CD8-positive, alpha-beta memory T cell (primary cell): Measurements from ENCODE around the gene MDM4. TPM values are rescaled to one million over a fixed set of nuclear protein-coding genes. Genes with fewer than 3 reads are reported as not detected.
A peak's percentile ranks its signal among the peaks of the same experiment; 100 is the strongest.
"Not testable (repeated sequence)": the region's sequence is repeated elsewhere in the genome, so short reads cannot be mapped to it uniquely, and the experiment has no call there.

ENCODE experiments used
- CTCF ChIA-PET: fragments of 350-600 bp; sonication (Branson Sonifier 250); formaldehyde crosslinking; loops from one replicate; lab custom pipeline; 2021; ENCODE audit warnings: antibody characterized with exemption; lab: Charles Lee
- POLR2A ChIA-PET: fragments of 350-600 bp; sonication (Branson Sonifier 250); formaldehyde crosslinking; loops from one replicate; lab custom pipeline; 2021; ENCODE audit warnings: antibody characterized with exemption; lab: Charles Lee
- DNase-seq, 5 donors: peaks; one replicate each; pipeline versions ENCODE4 v3.0.0 to v3.0.0-alpha.2; 2020 to 2022; ENCODE audit warnings: mixed read lengths in 1 of 5
- H3K27ac ChIP-seq: one replicate; pipeline ENCODE4 v1.7.0; 2013; ENCODE audit warnings: low read depth, mild to moderate bottlenecking, low read length, moderate library complexity
- H3K27me3 ChIP-seq: 2 replicates; pipeline ENCODE4 v1.7.0; 2013; ENCODE audit warnings: low read length, mild to moderate bottlenecking; ENCODE audit not compliant: insufficient read depth, poor library complexity, severe bottlenecking
- H3K36me3 ChIP-seq: 2 replicates; pipeline ENCODE4 v1.7.0; 2013; ENCODE audit warnings: mild to moderate bottlenecking, low read length, moderate library complexity; ENCODE audit not compliant: insufficient read depth
- H3K4me1 ChIP-seq: 2 replicates; pipeline ENCODE4 v1.7.0; 2013; ENCODE audit warnings: mild to moderate bottlenecking, low read length, moderate library complexity; ENCODE audit not compliant: insufficient read depth
- H3K4me3 ChIP-seq: 2 replicates; pipeline ENCODE4 v1.7.0; 2013; ENCODE audit warnings: mild to moderate bottlenecking, low read length
- H3K9me3 ChIP-seq: 2 replicates; pipeline ENCODE4 v1.7.0; 2013; ENCODE audit warnings: mild to moderate bottlenecking, low read length
- H3K27ac Mint-ChIP-seq, 8 donors: one replicate each; pipeline ENCODE4 v1.8.0; 2020 to 2021; ENCODE audit warnings: mixed read lengths in 8 of 8, mild to moderate bottlenecking in 6 of 8, inconsistent platforms in 3 of 8, moderate library complexity in 3 of 8
- H3K27me3 Mint-ChIP-seq, 2 donors: one replicate each; pipeline ENCODE4 v1.8.0; 2020 to 2021; ENCODE audit warnings: mixed read lengths in 2 of 2, mild to moderate bottlenecking in 1 of 2, moderate library complexity in 1 of 2
- H3K36me3 Mint-ChIP-seq, 3 donors: one replicate each; pipeline ENCODE4 v1.8.0; 2020 to 2021; ENCODE audit warnings: mixed read lengths in 3 of 3, inconsistent platforms in 1 of 3, mild to moderate bottlenecking in 1 of 3
- H3K4me1 Mint-ChIP-seq, 3 donors: one replicate each; pipeline ENCODE4 v1.8.0; 2020 to 2021; ENCODE audit warnings: mixed read lengths in 3 of 3, inconsistent platforms in 1 of 3, mild to moderate bottlenecking in 1 of 3
- H3K4me3 Mint-ChIP-seq, 7 donors: one replicate each; pipeline ENCODE4 v1.8.0; 2020 to 2021; ENCODE audit warnings: mixed read lengths in 7 of 7, mild to moderate bottlenecking in 6 of 7, moderate library complexity in 4 of 7, inconsistent platforms in 2 of 7
- H3K9me3 Mint-ChIP-seq, 5 donors: one replicate each; pipeline ENCODE4 v1.8.0; 2020 to 2022; ENCODE audit warnings: mixed read lengths in 5 of 5, mild to moderate bottlenecking in 3 of 5, moderate library complexity in 2 of 5, inconsistent platforms in 1 of 5
- polyA plus RNA-seq: library from polyadenylated mRNA; unstranded; fragments of 300-500 nt; fragmentation: Illumina TruSeq; gene quantifications from one replicate; pipeline ENCODE4 v1.2.3, GENCODE V29; 2021
- total RNA-seq, 2 experiments: library from RNA; stranded (reverse); gene quantifications; one replicate each; pipeline ENCODE4 v1.2.3, GENCODE V29; 2021

The MDM4 gene
- total and polyA plus RNA-seq, 3 experiments from 2014 or later = 13.6 to 80.7 (median 80.7) TPM

DNA sequence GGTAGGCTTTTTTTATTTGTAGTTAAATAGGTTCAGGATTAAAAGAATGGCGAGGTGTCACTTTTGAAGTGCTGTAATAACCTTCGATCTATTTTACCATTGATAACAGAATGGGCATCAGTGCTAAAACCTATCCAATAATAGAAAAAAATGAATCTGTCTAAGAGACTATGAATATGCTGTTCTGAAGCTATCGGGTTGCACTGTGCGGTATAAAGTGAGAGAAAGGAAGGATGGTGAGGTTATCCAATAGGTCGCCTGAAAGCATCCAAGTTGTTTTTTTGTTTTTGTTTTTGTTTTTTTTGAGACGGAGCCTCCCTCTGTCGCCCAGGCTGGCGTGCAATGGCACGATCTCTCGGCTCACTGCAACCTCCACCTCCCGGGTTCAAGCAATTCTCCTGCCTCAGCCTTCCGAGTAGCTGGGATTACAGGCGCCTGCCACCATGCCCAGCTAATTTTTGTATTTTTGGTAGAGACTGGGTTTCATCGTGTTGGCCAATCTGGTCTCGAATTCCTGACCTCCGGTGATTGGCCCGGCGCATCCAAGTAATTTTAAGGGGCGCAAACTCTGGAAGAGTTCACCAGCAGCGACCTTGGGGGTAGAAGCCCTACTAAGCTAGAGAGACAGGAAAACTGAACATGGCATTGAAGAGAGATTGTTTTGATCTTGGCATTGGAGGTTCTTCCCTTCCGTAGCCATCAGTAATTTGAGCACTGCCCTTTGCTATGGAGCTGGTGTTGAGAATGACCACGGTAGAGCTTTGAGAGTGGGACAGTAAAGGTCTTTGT lies 8.7 kb upstream of the MDM4 start:
- POLR2A ChIA-PET = interaction anchor here (1.0 to 5.0 kb wide), 9 partner anchors 9 to 98 kb away, joined by 3 to 62 read pairs (median 6); partner anchors contain the start of genes MDM4 and PIK3C2B
- Mint-ChIP-seq H3K36me3 (peaks cover 0 to 12% (median 0%) of the 10 kb centered on the region in 3 donors), H3K27ac (peak overlapping the region; percentile 94 to 100 (median 98)), H3K4me1 (peaks cover 34 to 49% (median 46%) of the 10 kb centered on the region in 3 donors), H3K9me3 (peaks cover 0 to 7% (median 2%) of the 10 kb centered on the region in 5 donors), H3K27me3 (peaks cover 0 to 13% of the 10 kb centered on the region in 2 donors), H3K4me3 (peak overlapping the region; percentile 89 to 95 (median 93))
- peak overlapping the region; percentile 67 for H3K4me3 ChIP-seq
- no peaks in the 10 kb centered on the region for H3K27me3 ChIP-seq
- no peaks in the 10 kb centered on the region for H3K36me3 ChIP-seq
- DNase-seq = no peak
- CTCF ChIA-PET = interaction anchor here (1.2 to 18.2 kb wide), 11 partner anchors 9 to 109 kb away, joined by 3 to 496 read pairs (median 11); partner anchors contain the start of genes MDM4 and PIK3C2B
- peak overlapping the region; percentile 93 for H3K27ac ChIP-seq
- H3K4me1 ChIP-seq = peaks cover 27% of the 10 kb centered on the region
- no peaks in the 10 kb centered on the region for H3K9me3 ChIP-seq

DNA sequence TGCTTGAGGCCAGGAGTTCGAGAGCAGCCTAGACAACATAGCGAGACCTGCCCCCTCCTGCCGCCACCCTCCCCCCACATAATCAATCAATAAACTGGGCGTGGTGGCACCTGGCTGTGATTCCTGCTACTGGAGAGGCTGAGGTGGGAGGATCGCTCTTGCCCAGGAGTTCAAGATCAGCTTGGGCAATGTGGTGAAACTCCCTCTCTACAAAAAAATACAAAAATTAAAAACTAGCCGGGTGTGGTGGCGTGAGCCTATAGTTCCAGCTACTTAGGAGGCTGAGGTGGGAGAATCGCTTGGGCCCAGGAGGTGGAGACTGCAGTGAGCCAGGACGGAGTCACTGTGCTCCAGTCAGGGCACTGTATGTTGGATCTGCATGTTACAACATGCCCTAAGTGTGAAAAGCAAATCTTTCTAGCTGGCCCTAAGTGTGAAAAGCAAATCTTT lies 7.0 kb upstream of the MDM4 start:
- peaks cover 40% of the 10 kb centered on the region for H3K4me1 ChIP-seq
- H3K4me1 Mint-ChIP-seq = peaks cover 42 to 58% (median 54%) of the 10 kb centered on the region in 3 donors

DNA sequence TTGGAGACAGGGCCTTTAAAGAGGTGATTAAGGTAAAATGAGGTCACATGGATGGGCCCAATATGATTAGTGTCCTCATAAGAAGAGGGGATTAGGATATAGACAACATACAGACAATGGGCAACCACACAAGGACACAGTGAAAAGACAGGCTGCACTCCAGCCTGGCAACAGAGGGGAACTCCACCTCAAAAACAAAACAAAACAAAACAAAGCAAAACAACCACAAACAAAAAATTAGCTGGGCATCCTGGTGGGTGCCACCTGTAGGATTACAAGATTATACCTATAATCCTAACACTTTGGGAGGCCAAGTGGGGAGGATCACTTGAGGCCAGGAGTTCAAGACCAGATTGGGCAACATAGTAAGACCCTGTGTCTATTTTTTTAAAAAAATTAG lies 4.8 kb upstream of the MDM4 start:
- Mint-ChIP-seq H3K36me3 (peaks cover 0 to 13% (median 0%) of the 10 kb centered on the region in 3 donors), H3K4me3 (peak overlapping the region in 2 of 7 donors; percentile 27 to 55), H3K27ac (peak overlapping the region in 6 of 8 donors; percentile 35 to 99 (median 73)), H3K9me3 (peaks cover 0 to 6% (median under 1%) of the 10 kb centered on the region in 5 donors), H3K27me3 (peaks cover 0 to 9% of the 10 kb centered on the region in 2 donors), H3K4me1 (peaks cover 40 to 53% (median 52%) of the 10 kb centered on the region in 3 donors)
- Histone ChIP-seq H3K4me1 (peaks cover 52% of the 10 kb centered on the region), H3K9me3 (no peaks in the 10 kb centered on the region), H3K4me3 (no peak overlapping the region), H3K27me3 (no peaks in the 10 kb centered on the region), H3K27ac (no peak overlapping the region), H3K36me3 (no peaks in the 10 kb centered on the region)
- ChIA-PET POLR2A (no interaction called here), CTCF (no interaction called here)
- no peak for DNase-seq

More for the DNA sequence above, 7.0 kb upstream of the MDM4 start:
- Histone ChIP-seq H3K27ac (no peak overlapping the region), H3K4me3 (no peak overlapping the region), H3K27me3 (no peaks in the 10 kb centered on the region), H3K9me3 (no peaks in the 10 kb centered on the region), H3K36me3 (no peaks in the 10 kb centered on the region)
- peaks cover 0 to 15% (median 0%) of the 10 kb centered on the region in 3 donors for H3K36me3 Mint-ChIP-seq
- peak overlapping the region in 2 of 8 donors; percentile 9 to 100 for H3K27ac Mint-ChIP-seq
- H3K27me3 Mint-ChIP-seq = peaks cover 0 to 13% of the 10 kb centered on the region in 2 donors
- DNase-seq = no peak
- H3K4me3 Mint-ChIP-seq = peak overlapping the region in 3 of 7 donors; percentile 19 to 72 (median 52)
- POLR2A ChIA-PET = interaction anchor here (0.6 kb wide), 1 partner anchor 127 kb away, joined by 4 read pairs; no protein-coding TSS in a partner anchor
- H3K9me3 Mint-ChIP-seq = peaks cover 0 to 7% (median 2%) of the 10 kb centered on the region in 5 donors
- CTCF ChIA-PET = interaction anchor here (0.8 to 4.8 kb wide), 5 partner anchors 15 to 78 kb away, joined by 3 to 22 read pairs (median 3); no protein-coding TSS in a partner anchor

DNA sequence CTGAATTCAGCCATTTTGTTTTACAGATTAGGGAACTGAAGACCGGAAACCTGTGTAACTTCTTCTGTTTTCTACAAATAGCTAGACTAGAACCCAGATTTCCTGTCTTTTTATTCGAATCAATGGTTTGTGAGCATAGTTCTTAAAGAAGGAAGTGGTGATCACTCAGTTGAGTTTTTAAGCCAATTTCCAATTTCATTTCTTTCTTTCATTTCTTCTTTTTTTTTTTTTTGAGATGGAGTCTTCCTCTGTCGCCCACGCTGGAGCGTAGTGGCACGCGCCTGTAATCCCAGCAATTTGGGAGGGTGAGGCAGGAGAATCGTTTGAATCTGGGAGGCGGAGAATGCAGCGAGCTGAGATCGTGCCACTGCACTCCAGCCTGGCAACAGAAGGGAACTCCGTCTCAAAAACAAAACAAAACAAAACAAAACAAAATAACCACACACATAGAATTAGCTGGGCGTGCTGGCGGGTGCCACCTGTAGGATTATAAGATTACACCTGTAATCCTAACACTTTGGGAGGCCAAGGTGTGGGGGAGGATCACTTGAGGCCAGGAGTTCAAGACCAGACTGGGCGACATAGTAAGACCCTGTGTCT lies 3.0 kb upstream of the MDM4 start:
- Histone ChIP-seq H3K4me1 (peaks cover 54% of the 10 kb centered on the region), H3K36me3 (peaks cover 1% of the 10 kb centered on the region), H3K27me3 (no peaks in the 10 kb centered on the region), H3K9me3 (no peaks in the 10 kb centered on the region), H3K27ac (peak overlapping the region; percentile 91), H3K4me3 (peak overlapping the region; percentile 71)
- H3K4me1 Mint-ChIP-seq = peaks cover 36 to 47% (median 39%) of the 10 kb centered on the region in 3 donors
- no peaks in the 10 kb centered on the region for H3K9me3 Mint-ChIP-seq
- H3K36me3 Mint-ChIP-seq = peaks cover 0 to 7% (median under 1%) of the 10 kb centered on the region in 3 donors
- peak; percentile 32 to 79 (median 74) for DNase-seq
- H3K4me3 Mint-ChIP-seq = peak overlapping the region; percentile 86 to 96 (median 92)
- no peaks in the 10 kb centered on the region for H3K27me3 Mint-ChIP-seq
- CTCF ChIA-PET = interaction anchor here (0.8 to 5.8 kb wide), 4 partner anchors 10 to 67 kb away, joined by 3 to 38 read pairs (median 4); partner anchors contain the start of gene PIK3C2B
- peak overlapping the region; percentile 97 to 100 (median 100) for H3K27ac Mint-ChIP-seq
- POLR2A ChIA-PET = interaction anchor here (0.7 to 1.7 kb wide), 9 partner anchors 16 to 1627 kb away, joined by 3 to 12 read pairs (median 5); partner anchors contain the start of gene PIK3C2B

DNA sequence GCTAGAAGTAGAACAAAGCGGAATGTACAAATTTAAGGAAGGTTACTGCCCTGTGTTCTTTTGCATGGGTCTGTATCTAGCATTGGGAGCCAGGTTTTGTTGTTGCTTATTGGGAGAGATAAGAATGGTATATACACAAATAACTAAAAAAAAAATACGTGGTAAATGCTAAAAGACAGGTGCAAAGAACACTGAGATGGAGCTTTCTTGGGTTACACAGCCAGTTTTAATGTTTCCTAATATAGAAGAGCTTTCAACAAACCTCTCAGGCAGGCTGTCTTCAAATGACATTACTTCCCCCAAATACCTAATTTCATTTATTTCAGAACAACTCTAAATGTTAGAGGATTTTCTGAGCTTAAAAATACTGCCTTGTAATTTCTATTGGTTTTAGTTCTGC lies 1.4 kb upstream of the MDM4 start:
- H3K27me3 ChIP-seq = no peaks in the 10 kb centered on the region
- peaks cover 36 to 64% (median 52%) of the 10 kb centered on the region in 3 donors for H3K4me1 Mint-ChIP-seq
- H3K9me3 Mint-ChIP-seq = no peaks in the 10 kb centered on the region
- H3K27ac Mint-ChIP-seq = peak overlapping the region in 7 of 8 donors; percentile 61 to 99 (median 74)
- H3K9me3 ChIP-seq = no peaks in the 10 kb centered on the region
- peaks cover 0 to 20% (median 4%) of the 10 kb centered on the region in 3 donors for H3K36me3 Mint-ChIP-seq
- no peak for DNase-seq
- no peak overlapping the region for H3K27ac ChIP-seq
- H3K27me3 Mint-ChIP-seq = no peaks in the 10 kb centered on the region
- H3K4me3 ChIP-seq = no peak overlapping the region
- ChIA-PET POLR2A (interaction anchor here (0.6 to 2.9 kb wide), 7 partner anchors 8 to 1498 kb away, joined by 3 to 62 read pairs (median 5); no protein-coding TSS in a partner anchor), CTCF (interaction anchor here (1.0 to 5.8 kb wide), 8 partner anchors 8 to 116 kb away, joined by 3 to 53 read pairs (median 12); partner anchors contain the start of gene PIK3C2B)
- H3K36me3 ChIP-seq = peaks cover 9% of the 10 kb centered on the region
- peaks cover 68% of the 10 kb centered on the region for H3K4me1 ChIP-seq
- peak overlapping the region in 4 of 7 donors; percentile 26 to 41 (median 34) for H3K4me3 Mint-ChIP-seq

DNA sequence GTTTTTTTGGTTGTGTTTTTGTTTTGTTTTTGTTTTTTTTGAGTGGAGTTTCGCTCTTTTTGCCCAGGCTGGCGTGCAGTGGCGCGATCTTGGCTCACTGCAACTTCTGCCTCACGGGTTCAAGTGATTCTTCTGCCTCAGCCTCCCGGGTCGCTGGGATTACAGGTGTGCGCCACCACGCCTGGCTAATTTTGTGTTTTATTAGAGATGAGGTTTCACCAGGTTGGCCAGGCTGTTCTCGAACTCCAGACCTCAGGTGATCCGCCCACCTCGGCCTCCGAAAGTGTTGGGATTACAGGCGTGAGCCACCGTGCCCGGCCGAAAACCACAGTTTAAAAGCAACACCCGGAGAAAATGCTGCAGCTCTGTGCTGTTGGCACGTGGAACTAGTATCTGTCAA lies 1.2 kb downstream of the MDM4 start:
- H3K4me3 Mint-ChIP-seq, H3K27me3 ChIP-seq, H3K27me3 Mint-ChIP-seq, H3K36me3 ChIP-seq, H3K9me3 ChIP-seq, DNase-seq, H3K9me3 Mint-ChIP-seq, H3K27ac Mint-ChIP-seq: not testable (repeated sequence)
- H3K4me1 ChIP-seq = peaks cover 83% of the 10 kb centered on the region
- ChIA-PET CTCF (interaction anchor here (1.0 to 5.8 kb wide), 9 partner anchors 11 to 87 kb away, joined by 3 to 53 read pairs (median 8); partner anchors contain the start of gene PIK3C2B), POLR2A (interaction anchor here (0.6 to 2.9 kb wide), 5 partner anchors 11 to 29 kb away, joined by 3 to 62 read pairs (median 3); no protein-coding TSS in a partner anchor)
- peak overlapping the region; percentile 97 for H3K27ac ChIP-seq
- peaks cover 1 to 31% (median 6%) of the 10 kb centered on the region in 3 donors for H3K36me3 Mint-ChIP-seq
- peak overlapping the region; percentile 81 for H3K4me3 ChIP-seq
- H3K4me1 Mint-ChIP-seq = peaks cover 22 to 75% (median 64%) of the 10 kb centered on the region in 3 donors
